Liver (tissue), 9 donors: ENCODE results near the gene SLC25A53. TPM values are rescaled to one million over a fixed set of nuclear protein-coding genes. Genes with fewer than 3 reads are reported as not detected.

Experiments used
- DNase-seq: peaks from one replicate; pipeline ENCODE4 v3.0.0-alpha.2; 2017; ENCODE audit warnings: low spot score
- H3K27ac ChIP-seq, 2 donors: one replicate each; pipeline ENCODE4 v1.7.0; 2013; ENCODE audit warnings: inconsistent platforms in 2 of 2, low read length in 2 of 2, control low read depth in 1 of 2, low read depth in 1 of 2, mild to moderate bottlenecking in 1 of 2
- H3K27me3 ChIP-seq, 4 donors: one replicate each; pipeline versions ENCODE4 v1.6.1 to v1.7.0; 2013; ENCODE audit warnings: low read length in 3 of 4, inconsistent platforms in 1 of 4, mild to moderate bottlenecking in 1 of 4, moderate library complexity in 1 of 4; ENCODE audit not compliant: control insufficient read depth in 4 of 4, insufficient read depth in 4 of 4
- H3K36me3 ChIP-seq, 4 donors: one replicate each; pipeline versions ENCODE4 v1.6.1 to v1.7.0; 2013; ENCODE audit warnings: low read length in 3 of 4, mild to moderate bottlenecking in 3 of 4, low read depth in 1 of 4, moderate library complexity in 1 of 4; ENCODE audit not compliant: control insufficient read depth in 4 of 4, insufficient read depth in 3 of 4
- H3K4me1 ChIP-seq, 4 donors: one replicate each; pipeline versions ENCODE4 v1.6.1 to v1.7.0; 2013; ENCODE audit warnings: low read length in 3 of 4, mild to moderate bottlenecking in 3 of 4, moderate library complexity in 1 of 4; ENCODE audit not compliant: control insufficient read depth in 4 of 4, insufficient read depth in 4 of 4
- H3K4me3 ChIP-seq, 3 donors: one replicate each; pipeline versions ENCODE4 v1.6.1 to v1.7.0; 2013; ENCODE audit warnings: low read length in 3 of 3, control low read depth in 1 of 3, low read depth in 1 of 3, mild to moderate bottlenecking in 1 of 3
- H3K9ac ChIP-seq, 2 donors: one replicate each; pipeline ENCODE4 v1.7.0; 2013; ENCODE audit warnings: low read length in 2 of 2, mild to moderate bottlenecking in 2 of 2, moderate library complexity in 2 of 2, control low read depth in 1 of 2, low read depth in 1 of 2
- H3K9me3 ChIP-seq, 4 donors: one replicate each; pipeline versions ENCODE4 v1.6.1 to v1.7.0; 2013; ENCODE audit warnings: low read length in 3 of 4; ENCODE audit not compliant: control insufficient read depth in 4 of 4
- ATF3 ChIP-seq: IDR thresholded peaks from 2 replicates; pipeline ENCODE4 v1.6.1; 2016; ENCODE audit warnings: antibody characterized with exemption
- CTCF ChIP-seq: fragments of 150-350 bp; IDR thresholded peaks from 2 replicates; pipeline ENCODE4 v1.5.1; 2017; ENCODE audit warnings: improper control_type of control experiment, low read depth, low read length; ENCODE audit not compliant: missing input control
- EGR1 ChIP-seq, 2 donors: IDR thresholded peaks; 2 replicates each; pipeline ENCODE4 v1.6.1; 2016 to 2018; ENCODE audit warnings: antibody characterized with exemption in 2 of 2, low read depth in 2 of 2
- FOXA1 ChIP-seq: IDR thresholded peaks from 2 replicates; pipeline ENCODE4 v1.6.1; 2016; ENCODE audit warnings: antibody characterized with exemption
- FOXA2 ChIP-seq: IDR thresholded peaks from 2 replicates; pipeline ENCODE4 v1.6.1; 2016; ENCODE audit warnings: antibody characterized with exemption
- GABPA ChIP-seq, 2 donors: IDR thresholded peaks in 1 of 2; conservative IDR thresholded peaks in 1 of 2; 2 replicates each; pipeline ENCODE4 v1.6.1; 2016; ENCODE audit warnings: antibody characterized with exemption in 2 of 2, mild to moderate bottlenecking in 1 of 2, moderate library complexity in 1 of 2
- HNF4A ChIP-seq, 2 donors: conservative IDR thresholded peaks; 2 replicates each; pipeline ENCODE4 v1.6.1; 2016; ENCODE audit warnings: antibody characterized with exemption in 2 of 2, mild to moderate bottlenecking in 2 of 2
- HNF4G ChIP-seq: IDR thresholded peaks from 2 replicates; pipeline ENCODE4 v1.6.1; 2016; ENCODE audit warnings: antibody characterized with exemption
- JUND ChIP-seq, 2 donors: IDR thresholded peaks; 2 replicates each; pipeline ENCODE4 v1.6.1; 2016; ENCODE audit warnings: antibody characterized with exemption in 2 of 2
- MAX ChIP-seq: IDR thresholded peaks from 2 replicates; pipeline ENCODE4 v1.6.1; 2016; ENCODE audit warnings: antibody characterized with exemption
- NR2F2 ChIP-seq: IDR thresholded peaks from 2 replicates; pipeline ENCODE4 v1.6.1; 2016; ENCODE audit warnings: antibody characterized with exemption
- RAD21 ChIP-seq, 2 donors: IDR thresholded peaks; 2 replicates each; pipeline ENCODE4 v1.6.1; 2016; ENCODE audit warnings: antibody characterized with exemption in 2 of 2, mild to moderate bottlenecking in 2 of 2
- REST ChIP-seq: IDR thresholded peaks from 2 replicates; pipeline ENCODE4 v1.6.1; 2016; ENCODE audit warnings: antibody characterized with exemption, mild to moderate bottlenecking
- RXRA ChIP-seq, 2 donors: IDR thresholded peaks; 2 replicates each; pipeline ENCODE4 v1.6.1; 2017 to 2018; ENCODE audit warnings: antibody characterized with exemption in 2 of 2, mild to moderate bottlenecking in 1 of 2
- TAF1 ChIP-seq: conservative IDR thresholded peaks from 2 replicates; pipeline ENCODE4 v1.6.1; 2016; ENCODE audit warnings: antibody characterized with exemption, mild to moderate bottlenecking
- YY1 ChIP-seq: IDR thresholded peaks from 2 replicates; pipeline ENCODE4 v1.6.1; 2016; ENCODE audit warnings: antibody characterized with exemption, mild to moderate bottlenecking
- ZBTB33 ChIP-seq: IDR thresholded peaks from 2 replicates; pipeline ENCODE4 v1.6.1; 2016; ENCODE audit warnings: antibody characterized with exemption
- WGBS: extraction: QIAGEN DNeasy Blood & Tissue Kit; methylation state at CpG from one replicate; pipeline ENCODE4 v1.1.7; 2013; 5-methylcytosine and 5-hydroxymethylcytosine counted together
- polyA plus RNA-seq, 2 donors: library from polyadenylated mRNA; stranded (reverse) in 1 of 2; unstranded in 1 of 2; fragments of 200-250 nt in 1 of 2; fragments of >200 nt in 1 of 2; fragmentation: Nextera tagmentation in 1 of 2; extraction: Ambion mirVana in 1 of 2; gene quantifications; one replicate each; pipeline versions ENCODE4 v1.2.1 to v1.2.3, GENCODE V29; 2013 to 2015
- total RNA-seq, 2 donors: library from RNA; depleted of rRNA; stranded (reverse); fragments of >200 nt; gene quantifications; one replicate each; pipeline ENCODE4 v1.2.3, GENCODE V29; 2014
- donor health status: healthy.
- donor health status: healthy.
- donor health status: healthy.
- donor health status: healthy.
- donor health status: healthy.

SLC25A53 gene
- total and polyA plus RNA-seq, 4 donors, result 2.8 to 8.5 (median 7.1) TPM

- H3K36me3 ChIP-seq, result no peaks in the 10 kb centered on the region
- no peak overlapping the region for H3K4me3 ChIP-seq
- no peak overlapping the region for H3K27ac ChIP-seq
- no peak overlapping the region for H3K9ac ChIP-seq
- H3K9me3 ChIP-seq, result no peaks in the 10 kb centered on the region
- TF ChIP-seq MAX, result no peak
- no peak for TF ChIP-seq REST
- TF ChIP-seq RXRA (IDR thresholded peaks at IDR 0.05), result no peak
- TF ChIP-seq HNF4A (conservative IDR thresholded peaks at IDR 0.05), result no peak
- no peak for TF ChIP-seq NR2F2
- TF ChIP-seq ZBTB33, result no peak
- TF ChIP-seq RAD21 (IDR thresholded peaks at IDR 0.05), result no peak
- no peak for TF ChIP-seq JUND (IDR thresholded peaks at IDR 0.05)
- TF ChIP-seq GABPA (IDR thresholded peaks at IDR 0.05 in 1 of 2, conservative IDR thresholded peaks at IDR 0.05 in 1 of 2), result no peak
- TF ChIP-seq ATF3, result no peak
- TF ChIP-seq CTCF, result no peak
- no peak for TF ChIP-seq FOXA2
- no peak for TF ChIP-seq EGR1 (IDR thresholded peaks at IDR 0.05; ENCODE audit: low read depth in 2 of 2)
- H3K27me3 ChIP-seq, result peaks cover 0 to 5% (median 0%) of the 10 kb centered on the region in 4 donors
- DNase-seq, result no peak
- H3K4me1 ChIP-seq, result no peaks in the 10 kb centered on the region
- 80% methylated on average over 11 of the region's 11 CpGs for WGBS
These were observed 51.2 kb downstream of the SLC25A53 start for GRCh38 chrX:104105330-104106262.

- Histone ChIP-seq H3K9me3 (no peaks in the 10 kb centered on the region), H3K9ac (no peak overlapping the region), H3K36me3 (no peaks in the 10 kb centered on the region), H3K4me3 (no peak overlapping the region), H3K4me1 (no peaks in the 10 kb centered on the region), H3K27me3 (peaks cover 0 to 5% (median 0%) of the 10 kb centered on the region in 4 donors), H3K27ac (no peak overlapping the region)
- no peak for DNase-seq
- 89% methylated on average over 10 of the region's 10 CpGs for WGBS
- TF ChIP-seq RXRA (IDR thresholded peaks at IDR 0.05) (no peak), RAD21 (IDR thresholded peaks at IDR 0.05) (no peak), TAF1 (no peak), JUND (IDR thresholded peaks at IDR 0.05) (no peak), CTCF (no peak), FOXA2 (no peak), NR2F2 (no peak), HNF4G (no peak), GABPA (IDR thresholded peaks at IDR 0.05 in 1 of 2, conservative IDR thresholded peaks at IDR 0.05 in 1 of 2) (no peak), YY1 (no peak), FOXA1 (no peak)
These were observed 52.1 kb downstream of the SLC25A53 start for GRCh38 chrX:104104676-104105075.
